Adrenal gland (tissue), 5 donors: ENCODE data around the gene AP2A2.

Experiments used
- CTCF ChIP-seq, 6 experiments: fragments of 450-650 bp in 4 of 6; fragments of 200-600 bp in 2 of 6; sonication (generic) in 1 of 6; IDR thresholded peaks; 1 replicate in 5 of 6; 2 replicates in 1 of 6; pipeline versions ENCODE4 v1.5.1 to v1.8.0; 2016 to 2021; ENCODE audit warnings: antibody characterized with exemption in 6 of 6, mild to moderate bottlenecking in 2 of 6, moderate library complexity in 1 of 6
- POLR2A ChIP-seq, 2 donors: fragments of 450-650 bp; IDR thresholded peaks; one replicate each; pipeline ENCODE4 v1.6.1; 2017; ENCODE audit warnings: antibody characterized with exemption in 2 of 2, mild to moderate bottlenecking in 2 of 2, moderate library complexity in 1 of 2
- donor health status: DM: no; HTN: no; CAD: no.

DNA sequence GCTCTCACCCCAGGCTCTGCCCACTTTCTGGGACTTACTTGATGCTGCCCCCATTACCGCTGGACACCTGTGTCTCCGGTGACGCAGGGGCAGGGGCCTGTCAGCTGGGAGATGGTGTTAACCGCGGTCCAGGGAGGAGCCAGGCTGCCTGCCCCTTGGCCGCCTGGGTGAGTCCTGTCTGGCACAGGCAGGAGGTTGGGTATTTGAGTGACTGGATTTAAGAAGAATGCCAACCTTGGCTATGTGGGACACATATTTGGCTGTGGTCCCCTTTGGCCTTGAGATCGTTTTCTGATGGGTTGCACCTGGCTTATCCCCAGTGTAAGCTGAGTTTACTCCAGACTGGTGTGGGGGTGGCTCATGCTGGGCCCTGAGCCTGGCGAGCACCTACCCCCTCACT is 108.3 kb downstream of the AP2A2 start:
- TF ChIP-seq CTCF (IDR thresholded peaks at IDR 0.05) (no peak), POLR2A (IDR thresholded peaks at IDR 0.05) (no peak)
